ENCODE measurements around the gene TNFAIP8. TPM values are rescaled to one million over a fixed set of nuclear protein-coding genes. Genes with fewer than 3 reads are reported as not detected.

The TNFAIP8 gene
- total RNA-seq, 1 experiment from 2014 or later: 7.3 TPM

GRCh38 chr5:119335261-119335677 lies 20.6 kb upstream of the TNFAIP8 start:
- Histone ChIP-seq H3K23me2 (ENCODE audit: insufficient read length, low read depth, low read length, poor library complexity, severe bottlenecking) (no peaks in the 10 kb centered on the region), H3K9ac (ENCODE audit: extremely low read depth, insufficient read length, low read length) (no peak overlapping the region), H2BK20ac (ENCODE audit: low read depth, low read length, poor library complexity, severe bottlenecking) (no peak overlapping the region), H3K14ac (ENCODE audit: insufficient read depth, low read length) (no peak overlapping the region), H3K18ac (ENCODE audit: insufficient read length, low read depth, low read length) (no peak overlapping the region), H3K27me3 (ENCODE audit: insufficient read depth, low read length) (no peaks in the 10 kb centered on the region), H3K4me2 (ENCODE audit: insufficient read depth, insufficient read length, low read length) (no peak overlapping the region), H3K79me2 (ENCODE audit: insufficient read depth, low read length) (no peaks in the 10 kb centered on the region), H3K79me1 (ENCODE audit: insufficient read depth, low read depth, low read length, poor library complexity, severe bottlenecking) (no peaks in the 10 kb centered on the region), H3T11ph (ENCODE audit: low read length) (no peak overlapping the region), H3K4me1 (ENCODE audit: insufficient read depth, low read length) (no peaks in the 10 kb centered on the region), H2BK5ac (ENCODE audit: insufficient read length, low read length) (no peak overlapping the region), H4K91ac (ENCODE audit: insufficient read length, low read depth, low read length) (no peak overlapping the region), H3K9me3 (ENCODE audit: control insufficient read depth, low read depth, low read length) (no peaks in the 10 kb centered on the region), H2BK120ac (ENCODE audit: low read depth, low read length, poor library complexity, severe bottlenecking) (no peak overlapping the region), H3K56ac (ENCODE audit: insufficient read length, low read depth, low read length) (no peak overlapping the region), H4K5ac (ENCODE audit: insufficient read length, low read depth, low read length) (no peak overlapping the region), H3K23ac (ENCODE audit: insufficient read length, low read depth, low read length) (no peak overlapping the region), H2BK15ac (ENCODE audit: low read depth, low read length) (no peak overlapping the region), H2AK5ac (ENCODE audit: insufficient read length, low read length) (no peak overlapping the region), H2AFZ (ENCODE audit: low read length) (no peak overlapping the region), H3K4ac (ENCODE audit: low read depth, low read length) (no peak overlapping the region), H4K20me1 (ENCODE audit: control insufficient read depth, insufficient read depth, insufficient read length) (no peaks in the 10 kb centered on the region), H2BK12ac (ENCODE audit: insufficient read length, low read depth, low read length) (no peak overlapping the region), H3K27ac (ENCODE audit: insufficient read length, low read depth, low read length) (no peak overlapping the region), H4K8ac (replicated peaks; ENCODE audit: insufficient read length, low read depth, low read length) (no peak overlapping the region)
- TF ChIP-seq CTCF (conservative IDR thresholded peaks at IDR 0.05): 0 out of 3 replicates have a peak, but pooled peaks have one; percentile 1
- WGBS (ENCODE audit: extremely low coverage, insufficient read length, low lambda C conversion rate): no CpG with 5 or more reads among the region's 4 CpGs
- no peak overlapping the region for H3K27ac Mint-ChIP-seq
- 0 out of 7 replicates have a peak, but pooled peaks cover 0 to 2% (median 0%) of the 10 kb centered on the region in 3 experiments for H3K36me3 Mint-ChIP-seq (ENCODE audit: insufficient read depth in 1 of 3, low read depth in 3 of 3)
- H3K4me1 Mint-ChIP-seq: peaks cover 7 to 8% of the 10 kb centered on the region in 2 experiments
- H3K27me3 Mint-ChIP-seq (ENCODE audit: low read depth): no peaks in the 10 kb centered on the region
- DNase-seq: no peak
- H3K4me3 Mint-ChIP-seq: no peak overlapping the region
- no peaks in the 10 kb centered on the region for H3K9me3 Mint-ChIP-seq

Data from H9 (cell line).